22Rv1 (cell line): ENCODE results near the gene UBE3A.

Experiments used
- ZFX ChIP-seq: fragments of 450-650 bp; IDR thresholded peaks from 2 replicates; pipeline ENCODE4 v1.6.1; 2017; ENCODE audit warnings: antibody characterized with exemption, borderline replicate concordance
- TF ChIP-seq, protein P1 (sequence below): fragments of 450-650 bp; IDR thresholded peaks from 2 replicates; pipeline ENCODE4 v1.5.1; 2017; ENCODE audit warnings: mild to moderate bottlenecking

DNA sequence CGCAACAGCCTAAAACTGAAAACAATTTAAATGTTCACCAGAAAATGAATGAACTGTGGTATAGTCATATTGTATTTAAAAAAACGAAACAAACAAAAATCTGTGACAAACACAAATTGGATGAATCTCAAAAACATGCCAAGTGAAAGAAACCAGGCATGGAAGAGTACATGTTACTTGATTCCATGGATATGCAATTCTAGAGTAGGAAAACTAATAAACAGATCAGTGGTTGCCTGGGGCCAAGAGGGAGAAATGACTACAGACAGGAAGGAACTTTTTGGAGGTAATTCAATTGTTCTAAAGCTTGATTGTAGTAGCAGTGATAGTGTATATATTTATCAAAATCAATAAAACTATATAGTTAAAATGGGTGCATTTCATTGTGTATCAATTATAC, 16.8 kb downstream of the UBE3A start:
- TF ChIP-seq, protein P1, sequence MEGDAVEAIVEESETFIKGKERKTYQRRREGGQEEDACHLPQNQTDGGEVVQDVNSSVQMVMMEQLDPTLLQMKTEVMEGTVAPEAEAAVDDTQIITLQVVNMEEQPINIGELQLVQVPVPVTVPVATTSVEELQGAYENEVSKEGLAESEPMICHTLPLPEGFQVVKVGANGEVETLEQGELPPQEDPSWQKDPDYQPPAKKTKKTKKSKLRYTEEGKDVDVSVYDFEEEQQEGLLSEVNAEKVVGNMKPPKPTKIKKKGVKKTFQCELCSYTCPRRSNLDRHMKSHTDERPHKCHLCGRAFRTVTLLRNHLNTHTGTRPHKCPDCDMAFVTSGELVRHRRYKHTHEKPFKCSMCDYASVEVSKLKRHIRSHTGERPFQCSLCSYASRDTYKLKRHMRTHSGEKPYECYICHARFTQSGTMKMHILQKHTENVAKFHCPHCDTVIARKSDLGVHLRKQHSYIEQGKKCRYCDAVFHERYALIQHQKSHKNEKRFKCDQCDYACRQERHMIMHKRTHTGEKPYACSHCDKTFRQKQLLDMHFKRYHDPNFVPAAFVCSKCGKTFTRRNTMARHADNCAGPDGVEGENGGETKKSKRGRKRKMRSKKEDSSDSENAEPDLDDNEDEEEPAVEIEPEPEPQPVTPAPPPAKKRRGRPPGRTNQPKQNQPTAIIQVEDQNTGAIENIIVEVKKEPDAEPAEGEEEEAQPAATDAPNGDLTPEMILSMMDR = no peak
- TF ChIP-seq ZFX = no peak
